Esophagus muscularis mucosa (tissue), 4 donors: ENCODE measurements around the gene NEURL1B. TPM values are rescaled to one million over a fixed set of nuclear protein-coding genes. Genes with fewer than 3 reads are reported as not detected.

ENCODE experiments used
- DNase-seq: peaks from one replicate; pipeline ENCODE4 v3.0.0-alpha.2; 2017; ENCODE audit errors: extremely low spot score
- H3K27ac ChIP-seq, 4 donors: fragments of 200-600 bp; sonication (generic); replicated peaks in 1 of 4; 1 replicate in 3 of 4; 2 replicates in 1 of 4; pipeline ENCODE4 v1.5.1; 2016 to 2019; ENCODE audit warnings: mild to moderate bottlenecking in 1 of 4
- H3K27me3 ChIP-seq, 4 donors: fragments of 200-600 bp; sonication (generic); one replicate each; pipeline versions ENCODE4 v1.5.1 to v1.6.0; 2016 to 2019
- H3K36me3 ChIP-seq, 4 donors: fragments of 200-600 bp; sonication (generic); one replicate each; pipeline ENCODE4 v1.5.1; 2016 to 2019
- H3K4me1 ChIP-seq, 4 donors: fragments of 200-600 bp; sonication (generic); one replicate each; pipeline ENCODE4 v1.5.1; 2016 to 2019
- H3K4me3 ChIP-seq, 4 donors: fragments of 200-600 bp; sonication (generic); 1 replicate in 2 of 4; 2 replicates in 2 of 4; pipeline ENCODE4 v1.5.1; 2016 to 2019; ENCODE audit warnings: mild to moderate bottlenecking in 4 of 4, moderate library complexity in 1 of 4
- H3K9me3 ChIP-seq, 4 donors: fragments of 200-600 bp; sonication (generic); 1 replicate in 3 of 4; 2 replicates in 1 of 4; pipeline ENCODE4 v1.5.1; 2016 to 2019
- CTCF ChIP-seq, 3 experiments: fragments of 200-600 bp in 2 of 3; fragments of 450-650 bp in 1 of 3; sonication (generic) in 2 of 3; IDR thresholded peaks; one replicate each; pipeline ENCODE4 v1.5.1; 2017 to 2019; ENCODE audit warnings: antibody characterized with exemption in 3 of 3, mild to moderate bottlenecking in 2 of 3, moderate library complexity in 1 of 3
- EP300 ChIP-seq: sonication (generic); formaldehyde crosslinking; IDR thresholded peaks from one replicate; pipeline ENCODE4 v1.6.1; 2017; ENCODE audit warnings: antibody characterized with exemption
- POLR2A ChIP-seq: fragments of 450-650 bp; IDR thresholded peaks from one replicate; pipeline ENCODE4 v1.6.1; 2017; ENCODE audit warnings: antibody characterized with exemption, moderate library complexity, mild to moderate bottlenecking, low read depth
- POLR2AphosphoS5 ChIP-seq, 2 donors: sonication (generic); formaldehyde crosslinking; IDR thresholded peaks; one replicate each; pipeline ENCODE4 v1.6.1; 2017; ENCODE audit warnings: antibody characterized with exemption in 2 of 2
- WGBS: methylation state at CpG from one replicate; pipeline ENCODE4 v1.1.5; 2018; 5-methylcytosine and 5-hydroxymethylcytosine counted together
- intact Hi-C: fragments of 100-400 bp; cut with DNase I; formaldehyde crosslinking; loops from one replicate; pipeline ENCODE4 v1.15.1; 2023
- total RNA-seq, 4 donors: library from RNA; depleted of rRNA; stranded (reverse); fragments of >200 nt; gene quantifications; one replicate each; pipeline versions ENCODE4 v1.1.0 to v1.2.1, GENCODE V29; 2016

Gene NEURL1B
- total RNA-seq, 4 donors from 2014 or later, result 34.1 to 87.1 (median 60.2) TPM

- peaks cover 35 to 58% (median 46%) of the 10 kb centered on the region in 4 donors for H3K4me1 ChIP-seq
- TF ChIP-seq CTCF (IDR thresholded peaks at IDR 0.05), result no peak
- TF ChIP-seq POLR2A, result no peak
- no peak for TF ChIP-seq POLR2AphosphoS5 (IDR thresholded peaks at IDR 0.05)
- TF ChIP-seq EP300, result no peak
- H3K4me3 ChIP-seq, result no peak overlapping the region
- peak overlapping the region in 1 of 4 donors; percentile 6 for H3K27ac ChIP-seq
- intact Hi-C loops, result no loop called here
- H3K27me3 ChIP-seq, result no peaks in the 10 kb centered on the region
- no peaks in the 10 kb centered on the region for H3K9me3 ChIP-seq
- 84% methylated on average over 4 of the region's 4 CpGs for WGBS
- DNase-seq, result no peak
- peaks cover 0 to 42% (median 26%) of the 10 kb centered on the region in 4 donors for H3K36me3 ChIP-seq
These were observed 40.4 kb downstream of the NEURL1B start for GRCh38 chr5:172681421-172681820.

GRCh38 chr5:172683264-172683644 is 42.2 kb downstream of the NEURL1B start:
- H3K27ac ChIP-seq, result peak overlapping the region in 1 of 4 donors; percentile 20
- no peaks in the 10 kb centered on the region for H3K9me3 ChIP-seq
- 85% methylated on average over 34 of the region's 47 CpGs for WGBS
- intact Hi-C loops, result no loop called here
- no peak overlapping the region for H3K4me3 ChIP-seq
- DNase-seq, result no peak
- H3K27me3 ChIP-seq, result no peaks in the 10 kb centered on the region
- peaks cover 0 to 41% (median 27%) of the 10 kb centered on the region in 4 donors for H3K36me3 ChIP-seq
- no peak for TF ChIP-seq EP300
- TF ChIP-seq POLR2AphosphoS5 (IDR thresholded peaks at IDR 0.05), result no peak
- TF ChIP-seq POLR2A, result no peak
- no peak for TF ChIP-seq CTCF (IDR thresholded peaks at IDR 0.05)
- peaks cover 38 to 61% (median 50%) of the 10 kb centered on the region in 4 donors for H3K4me1 ChIP-seq

- peaks cover 0 to 41% (median 29%) of the 10 kb centered on the region in 4 donors for H3K36me3 ChIP-seq
- no peak for DNase-seq
- TF ChIP-seq POLR2A, result no peak
- no peak for TF ChIP-seq CTCF (IDR thresholded peaks at IDR 0.05)
- no peak for TF ChIP-seq POLR2AphosphoS5 (IDR thresholded peaks at IDR 0.05)
- TF ChIP-seq EP300, result no peak
- 88% methylated on average over 48 of the region's 125 CpGs for WGBS
- no peaks in the 10 kb centered on the region for H3K27me3 ChIP-seq
- intact Hi-C loops, result no loop called here
- H3K4me1 ChIP-seq, result peaks cover 40 to 61% (median 50%) of the 10 kb centered on the region in 4 donors
- peak overlapping the region in 2 of 4 donors; percentile 25 to 70 for H3K27ac ChIP-seq
- H3K4me3 ChIP-seq, result peak overlapping the region in 1 of 4 donors; percentile 13
- H3K9me3 ChIP-seq, result no peaks in the 10 kb centered on the region
These were observed 42.8 kb downstream of the NEURL1B start for GRCh38 chr5:172683645-172684471.

GRCh38 chr5:172685091-172685490 is 44.0 kb downstream of the NEURL1B start:
- intact Hi-C loops, result no loop called here
- no peak for TF ChIP-seq EP300
- TF ChIP-seq POLR2A, result no peak
- TF ChIP-seq POLR2AphosphoS5 (IDR thresholded peaks at IDR 0.05), result no peak
- TF ChIP-seq CTCF (IDR thresholded peaks at IDR 0.05), result no peak
- H3K4me1 ChIP-seq, result peaks cover 39 to 61% (median 50%) of the 10 kb centered on the region in 4 donors
- no peaks in the 10 kb centered on the region for H3K9me3 ChIP-seq
- no peaks in the 10 kb centered on the region for H3K27me3 ChIP-seq
- H3K4me3 ChIP-seq, result no peak overlapping the region
- DNase-seq, result no peak
- 83% methylated on average over 4 of the region's 4 CpGs for WGBS
- H3K36me3 ChIP-seq, result peaks cover 0 to 50% (median 32%) of the 10 kb centered on the region in 4 donors
- peak overlapping the region; percentile 22 to 70 (median 55) for H3K27ac ChIP-seq
